Gastroesophageal sphincter (tissue), 3 donors: ENCODE data around the gene IGF2BP1.

Experiments
- CTCF ChIP-seq, 4 experiments: fragments of 200-600 bp in 2 of 4; fragments of 450-650 bp in 2 of 4; sonication (generic) in 1 of 4; IDR thresholded peaks; one replicate each; pipeline ENCODE4 v1.5.1; 2017 to 2019; ENCODE audit warnings: antibody characterized with exemption in 4 of 4, mild to moderate bottlenecking in 2 of 4, moderate library complexity in 2 of 4
- EP300 ChIP-seq: sonication (generic); formaldehyde crosslinking; IDR thresholded peaks from one replicate; pipeline ENCODE4 v1.6.1; 2017; ENCODE audit warnings: antibody characterized with exemption, mild to moderate bottlenecking
- POLR2A ChIP-seq, 2 donors: fragments of 450-650 bp; IDR thresholded peaks; one replicate each; pipeline ENCODE4 v1.6.1; 2017; ENCODE audit warnings: antibody characterized with exemption in 2 of 2, mild to moderate bottlenecking in 2 of 2, moderate library complexity in 1 of 2
- POLR2AphosphoS5 ChIP-seq: sonication (generic); formaldehyde crosslinking; IDR thresholded peaks from one replicate; pipeline ENCODE4 v1.6.1; 2017; ENCODE audit warnings: antibody characterized with exemption

GRCh38 chr17:48993305-48993704, 3.9 kb upstream of the IGF2BP1 start:
- no peak for TF ChIP-seq CTCF (IDR thresholded peaks at IDR 0.05)
- TF ChIP-seq POLR2AphosphoS5: no peak
- no peak for TF ChIP-seq POLR2A (IDR thresholded peaks at IDR 0.05)
- no peak for TF ChIP-seq EP300
